ENCODE measurements around the gene DCTN1.

Gene DCTN1

DNA sequence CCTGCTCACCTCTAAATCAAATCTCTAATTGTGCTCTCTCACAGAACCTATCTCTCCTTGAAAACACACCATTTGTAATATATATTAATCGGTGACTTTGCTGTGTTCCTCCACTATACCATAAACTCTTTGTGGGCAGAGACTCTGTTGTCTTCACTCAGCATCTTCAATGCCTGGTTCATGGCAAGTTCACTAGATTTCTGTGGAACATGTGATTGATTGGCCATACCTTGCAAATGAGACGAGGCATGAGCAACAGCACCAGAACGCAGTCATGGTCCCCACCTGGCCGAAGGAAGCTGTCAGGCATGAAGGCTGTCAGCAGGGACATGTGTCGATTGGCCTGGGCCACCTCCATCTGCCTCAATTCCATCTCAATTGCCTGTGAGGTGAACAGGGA is 11.6 kb downstream of the DCTN1 start:
- no peak for DNase-seq (ENCODE audit: low spot score)
- in situ Hi-C loops (cut with MboI; ENCODE audit: low pct_unique_long_range_greater_than_20kb, low sequenced_read_pairs, unreplicated experiment) = no loop called here
- TF ChIP-seq, protein P1, sequence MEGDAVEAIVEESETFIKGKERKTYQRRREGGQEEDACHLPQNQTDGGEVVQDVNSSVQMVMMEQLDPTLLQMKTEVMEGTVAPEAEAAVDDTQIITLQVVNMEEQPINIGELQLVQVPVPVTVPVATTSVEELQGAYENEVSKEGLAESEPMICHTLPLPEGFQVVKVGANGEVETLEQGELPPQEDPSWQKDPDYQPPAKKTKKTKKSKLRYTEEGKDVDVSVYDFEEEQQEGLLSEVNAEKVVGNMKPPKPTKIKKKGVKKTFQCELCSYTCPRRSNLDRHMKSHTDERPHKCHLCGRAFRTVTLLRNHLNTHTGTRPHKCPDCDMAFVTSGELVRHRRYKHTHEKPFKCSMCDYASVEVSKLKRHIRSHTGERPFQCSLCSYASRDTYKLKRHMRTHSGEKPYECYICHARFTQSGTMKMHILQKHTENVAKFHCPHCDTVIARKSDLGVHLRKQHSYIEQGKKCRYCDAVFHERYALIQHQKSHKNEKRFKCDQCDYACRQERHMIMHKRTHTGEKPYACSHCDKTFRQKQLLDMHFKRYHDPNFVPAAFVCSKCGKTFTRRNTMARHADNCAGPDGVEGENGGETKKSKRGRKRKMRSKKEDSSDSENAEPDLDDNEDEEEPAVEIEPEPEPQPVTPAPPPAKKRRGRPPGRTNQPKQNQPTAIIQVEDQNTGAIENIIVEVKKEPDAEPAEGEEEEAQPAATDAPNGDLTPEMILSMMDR (IDR thresholded peaks at IDR 0.05; ENCODE audit: extremely low read depth, insufficient read depth, missing control alignments) = no peak

DNA sequence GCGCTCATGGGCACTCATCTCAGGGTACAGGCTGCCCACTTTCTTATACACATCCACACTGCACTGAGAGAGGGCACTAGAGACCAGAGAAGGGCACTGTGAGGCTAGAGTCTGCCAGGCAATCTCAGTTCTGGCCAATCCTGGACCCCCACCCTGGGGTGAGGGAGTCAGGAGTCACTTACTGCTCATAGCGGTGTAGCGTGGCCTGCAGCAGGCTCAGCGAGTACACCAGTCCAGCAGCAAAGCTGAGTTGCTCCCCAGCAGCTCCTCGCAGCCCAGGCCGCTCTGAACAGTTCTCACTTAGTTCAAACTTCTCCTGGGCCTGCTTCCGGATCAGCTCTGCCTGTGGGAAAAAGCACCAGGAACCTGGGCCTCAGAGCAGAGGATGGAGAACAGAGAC is 12.3 kb downstream of the DCTN1 start:
- DNase-seq (ENCODE audit: low spot score) = no peak
- TF ChIP-seq, protein P1 (IDR thresholded peaks at IDR 0.05; ENCODE audit: extremely low read depth, insufficient read depth, missing control alignments) = no peak
- in situ Hi-C loops (cut with MboI; ENCODE audit: low pct_unique_long_range_greater_than_20kb, low sequenced_read_pairs, unreplicated experiment) = no loop called here

DNA sequence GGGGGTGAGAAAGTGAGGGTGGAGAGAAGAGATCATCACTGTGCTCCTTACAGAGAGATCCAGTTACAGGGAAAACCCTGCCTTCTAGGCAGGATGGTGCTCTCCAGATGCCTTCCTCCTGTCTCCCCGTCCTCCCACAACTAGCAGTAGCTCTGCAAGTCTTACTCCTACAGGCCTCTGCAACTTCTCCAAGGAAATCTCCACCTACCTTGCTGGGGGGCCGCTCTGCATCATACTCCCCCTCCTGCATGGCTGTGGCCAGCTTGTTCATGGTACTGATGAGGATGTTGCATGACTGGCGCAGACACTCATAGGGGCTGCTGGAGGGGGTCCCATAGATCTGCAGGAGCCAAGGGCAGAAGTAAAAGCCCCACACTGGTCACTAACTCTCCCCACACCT is 14.1 kb downstream of the DCTN1 start:
- TF ChIP-seq, protein P1 (IDR thresholded peaks at IDR 0.05; ENCODE audit: extremely low read depth, insufficient read depth, missing control alignments) = no peak
- DNase-seq (ENCODE audit: low spot score) = no peak
- in situ Hi-C loops (cut with MboI; ENCODE audit: low pct_unique_long_range_greater_than_20kb, low sequenced_read_pairs, unreplicated experiment) = no loop called here

DNA sequence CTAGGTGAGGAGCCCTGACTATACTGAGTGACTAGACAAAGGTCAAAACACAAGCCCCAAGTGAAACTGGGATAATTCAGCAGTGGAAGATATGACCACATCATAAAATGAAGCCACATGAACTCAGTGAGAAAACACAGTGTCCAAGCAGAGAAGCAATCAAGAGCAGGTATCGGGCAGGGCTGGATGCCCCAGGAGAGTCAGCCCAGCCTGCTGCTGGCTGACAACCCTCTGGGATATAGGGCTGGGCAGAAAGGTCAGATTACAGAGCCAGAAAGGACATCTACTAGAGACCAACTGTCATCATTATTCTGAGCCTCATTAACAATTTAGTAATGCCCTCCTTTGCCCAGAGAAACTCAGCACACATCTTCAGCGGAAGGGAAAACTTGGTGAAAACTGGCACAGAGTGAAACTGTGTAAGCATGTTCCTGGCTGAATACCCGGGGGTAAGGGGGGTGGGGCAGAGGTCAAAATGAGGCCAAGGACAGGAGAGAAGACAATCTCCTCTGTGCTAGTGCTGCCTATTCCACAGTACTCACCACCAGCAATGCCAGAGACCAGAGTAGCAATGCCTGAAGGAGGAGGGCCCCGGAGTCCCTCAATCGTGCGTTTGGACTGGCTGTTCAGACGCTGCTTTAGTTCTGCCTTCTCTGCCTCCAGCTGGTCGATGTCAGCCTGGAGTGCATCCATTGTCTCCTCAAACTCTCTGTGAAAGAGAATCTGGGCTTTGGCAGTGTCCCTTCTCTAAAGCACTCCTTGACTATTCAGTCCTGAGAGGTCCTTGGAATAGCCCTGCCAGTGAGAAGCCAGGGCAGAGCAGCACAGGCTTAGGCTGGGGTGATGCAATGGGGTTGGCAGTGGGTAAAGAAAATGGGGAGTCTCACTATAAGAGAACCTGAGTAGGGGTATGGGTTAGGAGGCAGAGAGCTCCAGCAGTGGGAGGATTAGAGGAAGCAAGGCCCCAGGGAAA is 15.3 kb downstream of the DCTN1 start:
- TF ChIP-seq, protein P1 (IDR thresholded peaks at IDR 0.05; ENCODE audit: extremely low read depth, insufficient read depth, missing control alignments) = no peak
- in situ Hi-C loops (cut with MboI; ENCODE audit: low pct_unique_long_range_greater_than_20kb, low sequenced_read_pairs, unreplicated experiment) = no loop called here
- no peak for DNase-seq (ENCODE audit: low spot score)

DNA sequence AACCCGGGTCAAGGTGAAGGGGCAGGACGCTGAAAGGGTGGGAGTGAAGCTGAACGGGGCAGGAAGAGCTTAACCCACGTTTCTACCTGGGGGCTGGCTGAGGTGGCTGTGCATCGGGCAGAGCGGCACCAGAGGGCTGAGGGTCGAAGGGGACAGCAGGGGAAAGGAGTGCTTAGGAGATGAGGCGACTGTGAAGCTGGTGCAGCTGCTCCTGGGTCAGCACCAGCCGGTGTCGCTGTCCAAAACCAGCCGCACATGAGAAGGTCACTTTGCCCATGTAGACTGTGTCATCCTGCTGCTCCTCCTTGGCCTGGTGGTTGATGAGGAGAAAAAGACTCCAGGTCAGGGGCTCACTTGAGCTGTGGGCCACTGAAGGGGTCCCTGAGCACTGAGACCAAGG is 18.8 kb downstream of the DCTN1 start:
- TF ChIP-seq, protein P1 (IDR thresholded peaks at IDR 0.05; ENCODE audit: extremely low read depth, insufficient read depth, missing control alignments) = no peak
- in situ Hi-C loops (cut with MboI; ENCODE audit: low pct_unique_long_range_greater_than_20kb, low sequenced_read_pairs, unreplicated experiment) = no loop called here
- no peak for DNase-seq (ENCODE audit: low spot score)

DNA sequence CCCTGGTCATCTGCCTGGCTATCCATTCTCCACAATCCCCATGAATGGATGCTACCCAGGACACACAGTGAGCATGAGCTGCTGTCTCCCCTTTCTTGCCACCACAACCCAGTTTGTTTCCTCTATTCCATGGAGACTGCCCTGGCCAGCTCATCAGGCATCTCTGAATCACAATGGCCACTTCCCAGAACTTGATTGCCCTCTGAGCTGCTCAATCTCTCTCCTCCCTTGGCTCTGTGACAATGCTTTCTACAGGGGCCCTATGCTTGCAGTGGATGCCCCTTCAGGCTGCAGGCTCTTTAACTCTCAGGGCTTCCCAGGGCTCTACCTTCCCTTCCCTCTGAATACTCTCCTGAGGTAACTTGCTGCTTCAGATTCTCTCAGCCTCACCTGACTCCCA is 22.5 kb downstream of the DCTN1 start:
- no peak for DNase-seq (ENCODE audit: low spot score)
- in situ Hi-C loops (cut with MboI; ENCODE audit: low pct_unique_long_range_greater_than_20kb, low sequenced_read_pairs, unreplicated experiment) = no loop called here
- TF ChIP-seq, protein P1 (IDR thresholded peaks at IDR 0.05; ENCODE audit: extremely low read depth, insufficient read depth, missing control alignments) = no peak
